Embryonic facial prominence (tissue), 1 donor: ENCODE data around the gene NKX6-2.
"Not testable (repeated sequence)": the region's sequence is repeated elsewhere in the genome, so short reads cannot be mapped to it uniquely, and the experiment has no call there.

ENCODE experiments used
- DNase-seq: peaks from one replicate; pipeline ENCODE4 v3.0.0-alpha.2; 2016; ENCODE audit errors: extremely low spot score

The NKX6-2 gene

DNA sequence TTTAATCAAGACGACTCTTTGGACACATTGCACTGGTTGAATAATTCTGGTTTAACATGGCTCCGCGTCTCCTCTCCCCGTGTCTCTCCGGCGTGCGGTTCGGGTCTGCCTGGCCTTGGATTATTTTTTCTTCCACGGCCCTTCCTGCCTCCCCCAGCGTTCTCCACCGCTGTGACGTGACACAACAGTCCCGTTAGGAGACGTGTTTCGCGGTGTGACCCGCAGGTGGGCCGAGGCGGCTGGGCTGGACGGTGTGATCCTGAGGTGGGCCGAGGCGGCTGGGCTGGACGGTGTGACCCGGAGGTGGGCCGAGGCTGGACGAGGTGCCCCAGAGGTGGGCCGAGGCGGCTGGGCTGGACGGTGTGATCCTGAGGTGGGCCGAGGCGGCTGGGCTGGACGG is 12.0 kb upstream of the NKX6-2 start:
- not testable (repeated sequence) for DNase-seq

DNA sequence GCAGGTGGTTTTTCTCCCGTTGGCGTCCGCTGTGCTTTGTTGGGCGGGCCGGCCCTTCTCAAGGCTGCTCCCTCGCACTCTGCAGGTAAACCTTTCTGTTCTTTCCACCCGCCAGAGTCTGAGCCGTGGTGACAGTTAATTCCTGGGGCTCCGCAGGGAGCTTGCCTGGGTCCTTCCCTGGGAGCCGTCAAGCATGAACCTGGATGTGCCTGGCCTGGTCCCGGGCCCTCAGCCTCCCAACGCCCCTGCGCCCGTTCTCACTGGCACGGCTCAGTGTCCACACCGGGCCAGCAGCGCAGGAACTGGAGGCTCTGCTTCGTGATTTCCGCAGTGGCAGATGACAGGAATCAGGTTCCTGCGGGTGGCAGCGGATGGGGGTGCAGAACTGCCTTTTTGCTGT is 10.9 kb upstream of the NKX6-2 start:
- DNase-seq, result no peak

GRCh38 chr10:132793871-132794849 is 8.2 kb upstream of the NKX6-2 start:
- DNase-seq, result no peak

GRCh38 chr10:132793213-132793612 is 7.3 kb upstream of the NKX6-2 start:
- DNase-seq, result no peak

GRCh38 chr10:132792796-132793195 is 6.8 kb upstream of the NKX6-2 start:
- no peak for DNase-seq

GRCh38 chr10:132792099-132792498 is 6.2 kb upstream of the NKX6-2 start:
- not testable (repeated sequence) for DNase-seq

DNA sequence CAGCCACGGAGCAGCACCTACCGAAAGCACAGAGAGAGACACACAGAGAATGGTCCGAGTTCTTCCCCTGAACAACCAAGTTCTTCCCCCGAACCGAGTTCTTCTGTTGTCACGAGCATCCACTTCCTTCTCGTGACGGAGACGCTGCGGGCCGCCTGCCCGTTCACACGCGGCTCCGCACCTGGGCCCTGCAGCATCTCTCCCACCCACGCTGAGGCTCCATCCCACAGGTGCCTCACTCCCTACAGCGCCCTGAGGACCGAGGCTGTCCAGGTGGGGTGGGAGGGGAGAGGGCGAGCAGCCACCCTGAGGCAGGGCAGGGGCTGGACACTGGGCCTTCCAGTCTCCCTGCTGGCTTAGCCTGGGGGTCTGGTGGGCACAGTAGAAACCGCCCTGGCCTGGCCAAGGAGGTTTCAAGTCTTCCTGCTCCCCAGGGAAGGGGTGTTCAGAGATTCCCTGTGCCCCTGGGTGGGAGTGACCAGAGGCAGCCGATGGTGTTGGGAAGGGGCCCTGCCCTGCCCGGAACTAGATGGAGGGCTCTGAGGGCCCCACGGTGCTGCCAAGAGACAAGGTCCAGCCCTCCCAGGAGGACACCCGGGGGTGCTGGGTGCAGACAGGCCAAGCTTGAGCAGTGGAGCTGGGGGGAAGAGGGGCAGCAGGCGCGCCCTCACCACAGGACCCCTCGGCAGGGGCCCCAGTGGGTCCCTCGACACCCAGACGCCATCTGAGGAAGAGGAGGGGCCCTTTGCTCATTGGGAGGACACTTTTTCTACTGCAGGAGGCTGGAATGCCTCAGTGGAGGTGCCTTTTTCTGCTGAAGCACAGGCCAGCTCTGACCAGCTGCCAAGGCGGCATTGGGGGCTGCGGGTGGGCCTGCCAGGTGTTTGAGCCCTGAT is 5.2 kb upstream of the NKX6-2 start:
- DNase-seq, result no peak

- no peak for DNase-seq
Measured at GRCh38 chr10:132790470-132790869, 4.5 kb upstream of the NKX6-2 start.

DNA sequence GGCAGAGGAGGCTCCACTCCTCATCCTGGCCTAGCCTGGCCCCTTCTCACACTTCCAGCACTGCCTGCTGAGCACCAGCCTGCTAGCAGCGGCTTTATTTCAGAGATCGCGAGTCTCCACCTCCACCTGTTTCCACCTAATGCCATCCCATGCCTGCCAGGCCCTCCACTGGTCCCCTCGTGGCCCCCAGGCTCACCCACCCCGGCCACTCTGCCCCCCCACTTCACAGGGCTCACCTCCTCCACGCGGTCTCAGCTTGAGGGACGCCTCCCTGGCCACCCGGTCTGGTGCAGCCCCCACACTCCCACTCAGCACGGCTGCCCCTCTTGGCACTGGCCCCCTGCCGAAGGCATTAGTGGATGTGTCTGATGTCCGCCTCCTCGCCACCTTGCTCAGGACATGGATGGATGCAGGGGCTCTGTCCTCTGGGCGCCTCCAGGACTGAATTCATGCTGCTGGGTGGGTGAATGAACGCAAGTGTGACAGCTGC is 3.8 kb upstream of the NKX6-2 start:
- no peak for DNase-seq

- DNase-seq, result no peak
Measured at GRCh38 chr10:132788831-132789219, 2.9 kb upstream of the NKX6-2 start.

DNA sequence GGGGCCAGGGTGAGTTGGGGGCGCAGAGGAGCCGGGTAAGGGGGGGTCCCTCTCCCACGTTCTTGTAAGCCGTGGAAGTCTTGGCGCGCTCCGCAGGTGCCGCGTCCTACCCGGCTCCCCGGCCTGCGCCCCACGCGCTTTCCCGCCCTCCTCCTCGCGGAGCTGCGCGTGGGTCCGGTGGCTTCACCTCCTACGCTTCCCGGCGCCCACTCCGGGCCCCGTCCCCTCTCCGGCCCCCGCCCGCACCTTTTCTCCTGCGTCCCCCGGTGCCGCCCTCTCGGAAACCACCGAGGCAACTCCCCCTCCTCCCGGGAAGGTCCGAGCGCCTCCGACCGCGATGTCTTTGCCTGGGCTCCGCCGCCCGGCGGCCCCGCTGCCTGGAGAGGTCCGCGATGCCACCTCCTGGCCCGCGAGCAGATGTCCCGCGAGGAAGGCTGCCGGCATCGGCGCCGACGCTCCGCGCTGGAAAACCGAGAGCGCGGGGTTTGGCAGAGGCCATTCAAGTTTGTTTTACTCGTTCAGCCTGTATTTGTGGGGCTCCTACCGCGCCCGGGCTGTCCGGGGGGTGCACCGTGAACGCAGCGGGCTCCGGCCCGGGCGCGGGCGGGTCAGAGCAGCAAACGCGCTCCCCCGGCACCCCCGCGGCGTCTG is 2.4 kb upstream of the NKX6-2 start:
- no peak for DNase-seq

DNA sequence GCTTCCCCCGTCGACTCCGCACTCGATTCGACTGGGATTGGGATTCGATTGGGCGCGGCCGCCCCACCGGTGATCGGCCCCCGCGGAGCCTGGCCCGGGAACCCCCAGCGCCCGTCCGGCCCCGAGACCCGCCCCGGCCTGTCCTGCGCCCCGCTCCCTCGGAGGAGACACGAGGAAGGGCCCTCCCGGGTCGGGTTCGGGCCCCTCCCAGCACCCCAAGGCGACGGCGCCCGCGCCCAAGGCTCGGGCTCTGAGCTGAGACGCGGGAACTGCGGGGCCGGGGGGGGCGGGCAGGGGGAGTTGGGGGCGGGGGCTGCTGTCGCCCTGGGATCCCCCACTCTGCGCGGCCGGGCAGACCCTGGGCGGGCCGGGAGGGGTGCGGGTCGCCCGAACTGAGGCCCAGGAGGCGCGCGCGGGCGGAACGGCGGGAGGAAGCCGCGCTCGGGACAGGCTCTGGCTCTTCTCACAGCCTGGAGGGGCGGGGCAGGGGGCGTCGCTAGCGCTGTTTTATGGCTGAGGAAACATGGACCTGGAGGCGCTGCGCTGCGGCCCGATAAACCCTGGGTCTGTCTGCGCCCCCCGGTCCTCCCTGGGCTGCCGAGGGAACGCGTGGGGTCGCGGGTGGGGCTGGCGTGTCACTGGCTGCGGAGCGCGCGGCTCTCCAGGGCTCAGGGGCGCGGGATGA is 1.7 kb upstream of the NKX6-2 start:
- DNase-seq, result no peak

DNA sequence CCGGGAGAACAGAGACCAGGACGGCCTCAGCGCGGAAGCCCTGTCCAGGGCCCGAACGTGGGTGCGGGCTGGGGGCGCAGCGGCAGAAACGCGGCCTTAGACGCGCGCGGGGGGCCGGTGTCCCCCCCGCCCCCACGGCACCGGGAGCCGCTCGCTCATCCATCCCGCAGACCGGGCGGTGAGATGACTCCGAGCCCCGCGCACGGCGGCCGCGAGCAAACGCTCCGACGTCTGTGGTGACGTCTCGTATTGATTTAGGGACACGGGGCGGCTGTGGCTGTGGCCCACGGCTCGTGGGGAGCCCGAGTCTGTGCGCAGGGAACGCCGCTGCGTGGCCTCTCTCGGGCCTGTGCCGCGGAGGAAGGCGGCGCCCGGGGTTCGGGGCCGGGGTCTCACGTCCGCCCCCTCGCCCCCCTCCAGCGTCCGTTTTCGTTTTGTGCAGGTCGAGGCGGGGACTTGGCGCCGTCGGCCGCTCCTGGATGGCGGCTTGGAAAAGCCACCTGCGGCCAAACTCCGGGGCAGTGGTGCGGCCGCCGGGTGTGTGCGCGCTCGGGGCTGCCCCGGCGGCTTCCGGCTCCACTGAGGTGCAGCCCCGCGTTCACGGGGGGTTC is 1.0 kb upstream of the NKX6-2 start:
- DNase-seq, result no peak

GRCh38 chr10:132786476-132786883 is 533 bp upstream of the NKX6-2 start:
- DNase-seq, result no peak

DNA sequence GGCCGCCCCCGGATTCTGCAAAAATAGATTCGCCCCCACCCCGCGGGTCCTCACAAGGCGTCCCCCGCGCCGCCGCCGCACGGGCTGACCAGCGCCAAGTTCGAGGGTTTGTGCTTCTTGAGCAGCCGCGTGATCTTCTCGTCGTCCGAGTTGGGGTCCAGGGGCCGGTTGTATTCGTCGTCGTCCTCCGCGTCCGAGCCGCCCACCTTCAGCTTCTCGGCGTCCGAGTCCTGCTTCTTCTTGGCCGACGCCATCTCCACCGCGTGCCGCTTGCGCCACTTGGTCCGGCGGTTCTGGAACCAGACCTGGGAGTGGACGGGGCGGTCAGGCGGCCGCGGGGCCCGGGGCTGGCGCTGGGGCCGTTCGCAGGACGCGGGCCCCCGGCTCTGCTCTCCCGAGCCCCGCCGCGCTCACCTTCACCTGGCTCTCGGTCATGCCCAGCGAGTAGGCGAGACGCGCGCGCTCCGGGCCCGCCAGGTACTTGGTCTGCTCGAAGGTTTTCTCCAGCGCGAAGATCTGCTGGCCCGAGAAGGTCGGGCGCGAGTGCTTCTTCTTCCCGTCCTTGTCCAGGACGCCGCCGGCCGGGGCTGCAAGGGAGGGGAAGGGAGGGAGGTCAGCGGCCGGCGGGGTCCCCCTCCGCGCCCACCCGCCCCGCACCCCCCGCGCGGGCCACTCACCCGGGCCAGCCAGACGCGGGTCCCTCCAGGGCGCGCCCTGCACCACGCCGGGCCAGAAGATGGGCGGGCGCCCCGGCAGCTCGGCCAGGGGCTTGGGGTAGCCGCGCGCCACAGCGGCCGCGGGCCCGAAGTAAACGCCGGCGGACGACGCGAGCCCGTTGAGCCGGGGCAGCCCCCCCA is 853 bp downstream of the NKX6-2 start:
- no peak for DNase-seq

GRCh38 chr10:132783940-132784865 is 1.7 kb downstream of the NKX6-2 start:
- DNase-seq, result no peak

DNA sequence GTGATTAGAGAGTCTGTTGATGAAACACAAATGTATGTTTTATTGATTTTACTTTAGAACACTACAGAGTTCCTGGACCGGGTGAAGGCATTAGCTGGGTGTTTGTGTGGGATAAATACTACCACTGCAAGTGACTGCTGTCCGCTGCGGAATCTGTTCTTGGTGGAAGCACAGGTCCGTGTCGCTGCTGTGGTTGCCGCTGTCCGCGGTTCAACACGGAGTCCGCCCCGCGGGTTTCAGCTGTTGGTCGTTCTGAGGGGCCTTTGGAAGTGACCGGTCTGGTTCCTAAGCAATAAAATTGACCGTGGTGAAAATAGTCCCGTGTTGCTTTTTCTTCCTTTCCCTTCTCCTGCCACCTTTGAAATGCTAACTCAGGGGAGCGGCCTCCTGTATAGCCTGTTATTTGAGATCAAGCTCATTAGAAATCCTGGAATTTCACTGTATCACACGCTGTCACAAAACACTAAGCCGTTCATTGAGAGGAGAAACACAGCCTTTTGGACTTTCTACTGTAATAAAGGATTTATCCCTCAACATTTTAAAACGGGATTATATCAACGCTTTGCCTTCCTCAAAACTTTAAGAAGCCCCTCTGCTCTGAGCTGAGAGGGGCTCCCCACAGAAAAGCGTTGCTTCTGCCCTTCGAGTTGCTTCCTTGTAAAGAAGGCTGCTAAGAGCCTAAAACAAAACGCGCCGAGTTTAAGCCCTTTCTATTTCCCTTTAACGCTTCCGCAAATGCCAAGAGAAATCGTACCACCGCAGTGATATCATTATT is 2.6 kb downstream of the NKX6-2 start:
- DNase-seq, result no peak

- no peak for DNase-seq
Measured at GRCh38 chr10:132781556-132781955, 4.4 kb downstream of the NKX6-2 start.
